ENCODE results near the gene ELF4. TPM values are rescaled to one million over a fixed set of nuclear protein-coding genes. Genes with fewer than 3 reads are reported as not detected.

ELF4 gene
- total and polyA plus RNA-seq, 2 of the 13 experiments (the other 11 are each of a cell fraction or from before 2014, with no cell fraction given) = 1.3 to 2.6 TPM

- Histone ChIP-seq H3K36me3 (replicated peaks in 1 of 2; ENCODE audit: control insufficient read depth in 1 of 2, insufficient read depth in 2 of 2, low read length in 2 of 2) (peaks cover 0 to 17% of the 10 kb centered on the region in 2 experiments; a peak in 2 of 5 replicates), H3K27ac (ENCODE audit: extremely low read length, insufficient read depth, low read length) (no peak overlapping the region), H3K9ac (ENCODE audit: insufficient read depth, low read depth, low read length) (no peak overlapping the region), H3K4me1 (ENCODE audit: insufficient read depth, low read length) (no peaks in the 10 kb centered on the region), H3K4me2 (ENCODE audit: low read depth, low read length) (no peak overlapping the region), H3K9me3 (ENCODE audit: low read length) (no peaks in the 10 kb centered on the region), H3K27me3 (ENCODE audit: control insufficient read depth in 1 of 2, insufficient read depth in 2 of 2, low read length in 2 of 2) (no peaks in the 10 kb centered on the region), H4K20me1 (ENCODE audit: insufficient read depth, low read length) (no peaks in the 10 kb centered on the region), H3K4me3 (replicated peaks in 1 of 3; ENCODE audit: insufficient read depth in 1 of 3, low read depth in 2 of 3, low read length in 3 of 3) (no peak overlapping the region), H2AFZ (ENCODE audit: low read length) (no peak overlapping the region), H3K79me2 (ENCODE audit: insufficient read depth, low read length) (no peaks in the 10 kb centered on the region)
- POLR2A ChIA-PET = no interaction called here
- DNase-seq (ENCODE audit: low spot score) (no peak), ATAC-seq (no peak), FAIRE-seq (no peak)
- 100% methylated on average over 4 of the region's 4 CpGs for WGBS (ENCODE audit: low lambda C conversion rate)
- BruUV-seq (replicated peaks) = no TSS peak
- CTCF ChIA-PET (ENCODE audit: low intra/inter-chr PET ratio, low total read pairs) = no interaction called here
- intact Hi-C loops (cut with micrococcal nuclease; ENCODE audit: unreplicated experiment) (no loop called here), in situ Hi-C loops (cut with HindIII; ENCODE audit: extremely low pct_ligation_motif_present, low pct_unique_long_range_greater_than_20kb) (no loop called here)
- no peak for TF ChIP-seq ZFP41 (CRISPR knock-in tag; IDR thresholded peaks at IDR 0.05; ENCODE audit: borderline replicate concordance)
- TF ChIP-seq HNRNPL (IDR thresholded peaks at IDR 0.05; ENCODE audit: low read depth, low read length) = no peak
- no peak for TF ChIP-seq ZNF496 (CRISPR knock-in tag; IDR thresholded peaks at IDR 0.05; ENCODE audit: insufficient replicate concordance)
- no peak for TF ChIP-seq ATM (IDR thresholded peaks at IDR 0.05; ENCODE audit: borderline replicate concordance)
- no peak for TF ChIP-seq ZFP62 (CRISPR knock-in tag; IDR thresholded peaks at IDR 0.05)
- no peak for TF ChIP-seq HDAC6 (IDR thresholded peaks at IDR 0.05; ENCODE audit: low read depth, low read length)
- TF ChIP-seq POLR2G (IDR thresholded peaks at IDR 0.05; ENCODE audit: low read depth, low read length) = no peak
- no peak for TF ChIP-seq ZSCAN31 (CRISPR knock-in tag; IDR thresholded peaks at IDR 0.05; ENCODE audit: low read depth)
- TF ChIP-seq ZNF781 (CRISPR knock-in tag; IDR thresholded peaks at IDR 0.05; ENCODE audit: borderline replicate concordance, not compliant biosample characterization) = no peak
- no peak for TF ChIP-seq ZNF318 (CRISPR knock-in tag; IDR thresholded peaks at IDR 0.05)
- TF ChIP-seq NR1H2 (CRISPR knock-in tag; IDR thresholded peaks at IDR 0.05; ENCODE audit: borderline replicate concordance, low read depth) = no peak
- TF ChIP-seq U2AF1 (optimal IDR thresholded peaks at IDR 0.05; ENCODE audit: low read depth, low read length) = no peak
- TF ChIP-seq SAFB2 (CRISPR knock-in tag; IDR thresholded peaks at IDR 0.05; ENCODE audit: borderline replicate concordance, low read depth) = no peak
- no peak for TF ChIP-seq IRX3 (CRISPR knock-in tag; IDR thresholded peaks at IDR 0.05; ENCODE audit: borderline replicate concordance, low read depth)
- TF ChIP-seq FOXJ3 (CRISPR knock-in tag; IDR thresholded peaks at IDR 0.05; ENCODE audit: borderline replicate concordance) = no peak
- no peak for TF ChIP-seq ZNF615 (CRISPR knock-in tag; IDR thresholded peaks at IDR 0.05; ENCODE audit: borderline replicate concordance)
- TF ChIP-seq ZNF672 (CRISPR knock-in tag; IDR thresholded peaks at IDR 0.05) = no peak
- TF ChIP-seq KLF9 (CRISPR knock-in tag; IDR thresholded peaks at IDR 0.05; ENCODE audit: low read depth) = no peak
Measured at GRCh38 chrX:130048686-130049222, 61.5 kb downstream of the ELF4 start.

Data from HepG2 (cell line).